GM10266 (cell line): ENCODE results near the gene RIMBP2.

Experiments used
- DNase-seq: peaks from one replicate; pipeline ENCODE4 v3.0.0; 2012; ENCODE audit errors: extremely low spot score
- CTCF ChIP-seq: IDR thresholded peaks from 2 replicates; pipeline ENCODE4 v1.5.1; 2012; ENCODE audit warnings: mild to moderate bottlenecking, low read depth; ENCODE audit not compliant: control insufficient read depth, insufficient read depth; ENCODE audit errors: missing control alignments

Gene RIMBP2

DNA sequence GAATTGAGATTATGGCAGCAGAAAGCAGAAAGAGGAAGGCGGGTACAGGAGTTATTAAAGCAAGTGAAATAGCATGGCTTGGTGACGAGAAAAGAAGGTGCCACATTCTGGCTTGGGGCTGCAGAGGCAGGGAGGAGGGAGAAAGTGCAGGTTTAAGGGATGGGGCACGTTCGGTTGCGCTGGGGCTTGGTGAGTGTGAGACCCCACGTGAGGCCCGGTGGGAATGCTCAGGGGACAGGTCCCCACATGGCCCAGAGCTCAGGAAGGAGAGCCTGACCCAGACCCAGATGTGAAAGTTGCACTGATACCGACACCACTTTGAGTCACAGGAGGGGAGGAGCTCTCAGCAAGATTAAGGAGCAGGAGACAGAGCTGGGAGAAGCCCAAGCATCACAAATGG lies 191.3 kb downstream of the RIMBP2 start:
- TF ChIP-seq CTCF: no peak
- DNase-seq: no peak

GRCh38 chr12:130523863-130524614 lies 192.1 kb downstream of the RIMBP2 start:
- no peak for TF ChIP-seq CTCF
- DNase-seq: no peak

- no peak for DNase-seq
- no peak for TF ChIP-seq CTCF
These were observed 192.9 kb downstream of the RIMBP2 start for GRCh38 chr12:130523208-130523607.

GRCh38 chr12:130522244-130522834 lies 193.8 kb downstream of the RIMBP2 start:
- no peak for DNase-seq
- TF ChIP-seq CTCF: no peak

DNA sequence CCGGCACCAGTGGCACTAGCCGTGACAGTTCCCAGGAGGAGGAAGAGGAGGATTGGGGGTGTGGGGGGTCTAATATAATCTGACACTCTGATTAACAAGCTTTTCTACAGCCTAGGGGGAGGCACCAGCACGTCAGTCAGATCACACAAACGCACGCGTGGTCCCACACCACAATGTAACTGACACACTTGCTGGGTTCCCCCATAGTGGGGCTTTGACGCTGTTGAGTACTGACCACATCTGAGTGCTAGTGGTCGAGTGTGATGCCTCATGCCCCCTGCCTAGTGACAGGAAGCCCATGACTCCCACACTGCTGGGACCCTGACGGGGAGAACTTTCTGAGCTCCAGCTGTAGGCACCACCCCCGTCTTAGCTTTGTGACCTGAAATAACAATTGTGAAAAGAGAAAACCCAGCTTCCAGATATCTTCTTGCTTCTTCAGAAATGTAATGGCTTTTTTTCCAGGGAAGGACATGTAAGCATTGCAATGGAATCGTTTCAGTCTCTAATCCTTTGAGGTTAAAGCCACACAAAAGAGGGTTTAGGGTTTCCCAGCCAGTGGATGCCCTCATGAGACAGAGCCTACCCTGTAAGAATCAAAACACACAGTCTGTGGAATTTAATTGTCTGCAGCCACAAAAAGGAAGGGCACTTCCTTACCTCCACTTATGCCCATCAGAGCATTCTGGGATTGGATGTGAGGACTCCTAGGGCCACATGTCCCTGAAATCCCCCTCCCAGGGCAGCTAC lies 194.5 kb downstream of the RIMBP2 start:
- TF ChIP-seq CTCF: no peak
- no peak for DNase-seq

GRCh38 chr12:130520784-130521183 lies 195.3 kb downstream of the RIMBP2 start:
- no peak for TF ChIP-seq CTCF
- DNase-seq: no peak

GRCh38 chr12:130517588-130517987 lies 198.5 kb downstream of the RIMBP2 start:
- no peak for TF ChIP-seq CTCF

More at GRCh38 chr12:130517588-130517987, 198.5 kb downstream of the RIMBP2 start:
- no peak for DNase-seq
